Stimulated activated naive CD8-positive, alpha-beta T cell treated with anti-CD3 and anti-CD28 coated beads, Interleukin-15, Interleukin-2, amounts not matched to agents 100 ng/mL and 50 ng/mL, for 24 hours (primary cell): ENCODE measurements around the gene PVALEF.

Source experiments
- H3K27ac Mint-ChIP-seq: one replicate; pipeline ENCODE4 v1.8.0; 2021; ENCODE audit warnings: mild to moderate bottlenecking, mixed read lengths
- H3K27me3 Mint-ChIP-seq: one replicate; pipeline ENCODE4 v1.8.0; 2021; ENCODE audit warnings: mixed read lengths
- H3K36me3 Mint-ChIP-seq: one replicate; pipeline ENCODE4 v1.8.0; 2021; ENCODE audit warnings: low read depth, mixed read lengths
- H3K4me1 Mint-ChIP-seq: one replicate; pipeline ENCODE4 v1.8.0; 2021; ENCODE audit warnings: low read depth, mixed read lengths
- H3K4me3 Mint-ChIP-seq: one replicate; pipeline ENCODE4 v1.8.0; 2021; ENCODE audit warnings: mild to moderate bottlenecking, mixed read lengths
- H3K9me3 Mint-ChIP-seq: one replicate; pipeline ENCODE4 v1.8.0; 2021; ENCODE audit warnings: mixed read lengths

Gene PVALEF

GRCh38 chr17:81125573-81126081, 39.7 kb upstream of the PVALEF start:
- no peaks in the 10 kb centered on the region for H3K9me3 Mint-ChIP-seq
- no peaks in the 10 kb centered on the region for H3K4me1 Mint-ChIP-seq
- no peak overlapping the region for H3K4me3 Mint-ChIP-seq
- no peak overlapping the region for H3K27ac Mint-ChIP-seq
- H3K27me3 Mint-ChIP-seq: no peaks in the 10 kb centered on the region
- no peaks in the 10 kb centered on the region for H3K36me3 Mint-ChIP-seq

DNA sequence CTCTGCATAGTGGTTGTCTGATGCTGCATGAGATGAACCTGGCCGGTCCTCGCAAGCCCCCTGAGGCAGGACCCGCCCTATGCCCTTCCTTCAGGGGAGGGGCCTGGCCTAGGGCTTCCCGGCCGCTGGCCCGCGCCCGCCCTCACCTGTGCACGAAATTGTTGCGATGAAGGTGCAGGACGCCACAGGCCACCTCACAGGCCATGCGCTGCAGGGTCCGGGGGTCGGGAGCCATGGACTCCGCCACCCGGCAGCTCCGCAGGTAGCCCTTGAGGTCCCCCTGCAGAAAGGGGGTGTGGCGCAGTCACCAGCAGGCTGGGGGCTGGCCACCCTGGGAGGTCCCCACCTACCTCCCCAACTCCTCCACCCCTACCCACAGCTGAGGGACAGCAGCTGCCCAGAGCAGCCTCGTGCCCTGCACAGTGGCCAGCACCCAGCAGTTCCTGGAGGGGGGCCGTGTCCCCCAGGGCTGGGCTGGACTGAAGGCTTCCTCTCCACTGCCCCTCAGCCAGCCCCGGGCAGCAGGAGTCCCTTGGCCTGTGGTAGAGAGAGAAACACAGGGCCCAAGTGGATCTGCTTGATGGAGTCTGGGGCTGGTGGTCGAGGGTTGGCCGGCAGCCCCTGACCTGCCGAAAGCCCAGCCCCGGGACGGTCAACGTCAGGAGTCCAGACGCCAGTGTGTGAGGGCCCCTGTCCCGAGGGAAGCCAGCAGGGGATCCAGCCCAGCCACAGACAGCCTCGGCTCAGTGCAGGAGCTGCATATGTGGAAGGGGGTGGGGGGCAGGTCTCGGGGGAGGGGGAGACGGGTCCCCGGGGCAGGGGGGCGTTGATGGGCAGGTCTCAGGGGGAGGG, 38.8 kb upstream of the PVALEF start:
- no peak overlapping the region for H3K27ac Mint-ChIP-seq
- H3K27me3 Mint-ChIP-seq: no peaks in the 10 kb centered on the region
- H3K4me3 Mint-ChIP-seq: no peak overlapping the region
- no peaks in the 10 kb centered on the region for H3K4me1 Mint-ChIP-seq
- no peaks in the 10 kb centered on the region for H3K36me3 Mint-ChIP-seq
- H3K9me3 Mint-ChIP-seq: no peaks in the 10 kb centered on the region

- Mint-ChIP-seq H3K4me3 (no peak overlapping the region), H3K27ac (no peak overlapping the region), H3K36me3 (no peaks in the 10 kb centered on the region), H3K9me3 (no peaks in the 10 kb centered on the region), H3K4me1 (no peaks in the 10 kb centered on the region), H3K27me3 (no peaks in the 10 kb centered on the region)
Observed at GRCh38 chr17:81127133-81127455, 38.2 kb upstream of the PVALEF start.

- Mint-ChIP-seq H3K4me1 (no peaks in the 10 kb centered on the region), H3K4me3 (no peak overlapping the region), H3K36me3 (no peaks in the 10 kb centered on the region), H3K9me3 (no peaks in the 10 kb centered on the region), H3K27me3 (no peaks in the 10 kb centered on the region), H3K27ac (no peak overlapping the region)
Observed at GRCh38 chr17:81127526-81128177, 37.7 kb upstream of the PVALEF start.

DNA sequence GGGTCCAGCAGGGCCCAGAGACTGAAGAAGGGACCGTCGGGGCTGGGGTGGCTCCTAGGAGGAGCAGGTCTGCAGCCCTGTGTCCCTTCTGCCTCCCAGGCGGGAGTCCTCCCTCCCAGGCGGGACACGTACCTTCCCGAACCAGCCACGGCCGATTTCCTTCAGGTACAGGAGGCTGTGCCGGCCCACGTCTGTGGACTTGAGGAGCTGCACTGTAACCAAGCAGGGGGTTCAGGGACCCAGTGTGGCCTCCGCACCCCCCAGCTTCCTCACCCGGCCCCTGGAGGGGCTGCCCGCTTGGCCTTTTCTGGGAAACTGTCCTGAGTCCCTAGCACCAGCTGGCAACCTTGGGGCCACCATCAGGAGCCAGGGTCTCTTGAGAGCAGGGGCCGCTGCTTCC, 37.0 kb upstream of the PVALEF start:
- Mint-ChIP-seq H3K27me3 (no peaks in the 10 kb centered on the region), H3K36me3 (no peaks in the 10 kb centered on the region), H3K4me3 (no peak overlapping the region), H3K4me1 (no peaks in the 10 kb centered on the region), H3K27ac (no peak overlapping the region), H3K9me3 (no peaks in the 10 kb centered on the region)

GRCh38 chr17:81128774-81129173, 36.5 kb upstream of the PVALEF start:
- Mint-ChIP-seq H3K4me1 (no peaks in the 10 kb centered on the region), H3K4me3 (no peak overlapping the region), H3K36me3 (no peaks in the 10 kb centered on the region), H3K27ac (no peak overlapping the region), H3K27me3 (no peaks in the 10 kb centered on the region), H3K9me3 (no peaks in the 10 kb centered on the region)

DNA sequence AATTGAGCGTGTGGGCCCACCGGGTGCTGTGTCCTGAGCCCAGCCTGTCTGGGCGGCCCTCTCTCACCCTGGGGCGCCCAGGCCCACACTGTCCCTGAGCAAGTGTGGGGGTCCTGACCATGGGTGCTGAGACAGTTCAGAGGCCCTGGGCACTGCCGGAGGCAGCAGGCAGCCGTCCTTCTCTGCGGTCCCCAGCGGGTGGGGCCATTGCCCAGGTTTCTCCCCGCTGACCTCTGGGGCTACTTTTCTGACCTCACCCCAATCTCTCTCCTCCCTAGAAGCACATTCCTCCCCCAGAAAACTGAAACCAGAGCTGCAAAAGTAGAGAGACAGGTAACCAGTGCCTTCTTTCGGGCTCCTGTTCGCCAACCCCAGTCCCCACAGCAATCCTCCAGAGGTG, 36.0 kb upstream of the PVALEF start:
- Mint-ChIP-seq H3K27me3 (no peaks in the 10 kb centered on the region), H3K4me3 (no peak overlapping the region), H3K27ac (no peak overlapping the region)

DNA sequence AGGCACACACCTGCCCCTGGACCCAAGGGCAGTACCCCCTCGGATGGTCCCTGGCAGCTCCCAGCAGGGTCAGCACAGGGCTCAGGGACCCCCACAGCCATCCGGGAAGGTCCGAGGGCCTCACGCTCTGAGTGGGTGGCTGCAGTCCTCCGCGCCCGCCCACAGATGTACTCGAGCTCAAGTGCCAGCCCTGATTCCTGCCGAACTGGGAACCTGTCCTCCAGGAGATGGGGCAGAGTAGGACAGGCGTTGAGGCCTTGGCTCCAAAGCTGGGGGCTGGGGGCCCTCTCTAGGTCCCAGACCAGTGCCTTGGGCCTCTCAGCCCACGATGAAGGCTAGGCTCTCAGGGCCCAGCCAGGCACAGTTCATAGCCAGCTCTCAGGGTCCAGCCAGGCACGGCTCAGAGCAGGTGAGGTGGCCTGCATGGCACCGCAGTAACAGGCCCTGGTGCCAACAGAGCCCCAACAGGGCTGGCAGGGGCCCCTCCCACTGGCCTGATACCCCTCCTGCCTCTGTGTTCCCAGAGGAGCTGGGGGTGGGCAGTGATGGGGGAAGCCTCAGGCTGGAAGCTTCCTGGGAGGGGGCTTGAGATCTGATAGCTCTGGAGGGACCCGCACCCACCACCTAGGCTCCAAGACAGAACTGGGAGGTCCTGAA, 35.5 kb upstream of the PVALEF start:
- H3K36me3 Mint-ChIP-seq: no peaks in the 10 kb centered on the region
- H3K9me3 Mint-ChIP-seq: no peaks in the 10 kb centered on the region
- H3K4me1 Mint-ChIP-seq: no peaks in the 10 kb centered on the region
- H3K27me3 Mint-ChIP-seq: no peaks in the 10 kb centered on the region
- H3K27ac Mint-ChIP-seq: no peak overlapping the region
- no peak overlapping the region for H3K4me3 Mint-ChIP-seq

More for the DNA sequence above, 36.0 kb upstream of the PVALEF start:
- Mint-ChIP-seq H3K4me1 (no peaks in the 10 kb centered on the region), H3K36me3 (no peaks in the 10 kb centered on the region), H3K9me3 (no peaks in the 10 kb centered on the region)

DNA sequence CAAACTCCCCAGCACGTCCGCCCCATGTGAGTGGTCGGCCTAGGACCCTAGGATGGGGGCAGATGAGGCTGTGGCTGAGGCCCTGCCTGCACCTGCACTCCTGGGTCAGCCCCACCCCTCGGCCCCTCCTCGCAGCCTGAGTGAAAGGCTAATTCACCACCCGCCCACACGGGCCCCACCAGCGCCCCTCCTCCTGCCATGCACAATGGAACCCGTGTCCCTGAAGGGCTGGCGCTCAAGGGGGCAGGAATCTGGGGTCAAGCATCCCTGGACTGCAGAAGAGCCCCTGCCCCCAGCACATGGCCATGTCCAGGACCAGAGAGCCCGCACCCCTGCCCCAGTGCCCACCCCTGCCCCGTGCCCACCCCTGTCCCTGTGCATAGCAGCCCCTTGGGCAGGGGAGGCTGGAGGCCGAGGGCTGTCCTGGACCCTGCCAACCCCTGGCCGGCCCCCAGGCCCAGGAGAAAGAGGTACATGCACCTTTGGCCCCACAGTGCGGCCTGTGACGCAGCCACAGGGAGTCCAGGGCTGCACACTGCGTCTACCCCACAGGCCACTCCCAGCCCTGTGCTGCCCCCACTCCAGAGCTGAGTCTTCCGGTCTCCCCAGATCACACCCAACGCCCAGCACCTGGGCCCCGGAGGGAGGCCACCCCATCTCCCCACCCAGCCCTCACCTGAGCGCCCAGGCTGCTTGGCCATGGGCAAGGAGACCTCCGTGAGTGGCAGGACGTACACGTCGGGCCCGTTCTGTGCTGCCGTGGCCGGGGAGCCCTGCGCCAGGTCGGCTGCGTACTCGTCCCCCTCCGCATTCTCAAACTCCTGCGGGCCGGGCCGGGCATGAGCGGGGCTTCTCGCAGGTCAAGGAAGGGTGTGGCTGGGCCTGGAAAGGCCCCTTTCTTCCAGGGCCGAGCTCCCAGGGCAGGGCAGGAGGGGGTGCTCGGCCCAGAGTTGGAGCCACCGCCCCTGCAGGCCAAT, 34.6 kb upstream of the PVALEF start:
- H3K27ac Mint-ChIP-seq: no peak overlapping the region
- H3K9me3 Mint-ChIP-seq: no peaks in the 10 kb centered on the region
- no peaks in the 10 kb centered on the region for H3K36me3 Mint-ChIP-seq
- no peak overlapping the region for H3K4me3 Mint-ChIP-seq
- H3K4me1 Mint-ChIP-seq: no peaks in the 10 kb centered on the region
- no peaks in the 10 kb centered on the region for H3K27me3 Mint-ChIP-seq

DNA sequence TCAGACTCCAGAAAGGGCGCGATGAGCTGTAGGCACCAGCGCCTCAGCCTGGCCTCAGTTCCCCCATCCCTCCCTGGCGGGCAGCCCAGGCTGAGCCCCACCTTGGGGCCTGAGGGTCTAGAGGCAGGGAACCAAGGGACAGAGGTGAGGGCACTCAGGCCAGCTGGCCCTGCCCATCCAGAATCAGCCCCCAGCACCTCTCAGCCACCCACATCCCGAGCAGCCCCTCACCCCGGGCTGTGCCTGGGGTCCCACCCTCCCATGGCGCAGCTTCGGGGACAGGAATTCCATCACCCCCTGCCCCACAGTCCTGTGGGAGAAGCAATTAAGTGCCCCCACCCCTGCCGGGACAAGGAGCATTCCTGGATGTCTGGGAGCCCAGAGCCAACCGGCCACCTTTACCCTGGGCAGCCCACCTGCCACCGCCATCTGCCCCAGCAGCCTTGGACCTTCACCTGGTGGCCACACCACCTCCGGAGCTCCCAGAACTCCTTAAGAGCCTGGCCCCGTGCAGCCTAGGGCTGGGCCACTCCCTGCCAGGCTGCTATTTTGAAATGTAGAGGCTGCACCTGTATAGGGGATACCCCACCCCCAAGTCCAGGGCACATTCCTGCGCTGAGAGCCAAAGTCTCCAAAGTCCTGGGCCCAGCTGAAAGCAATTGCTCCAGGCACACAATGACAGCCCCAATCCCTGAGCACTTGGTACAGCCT, 33.7 kb upstream of the PVALEF start:
- Mint-ChIP-seq H3K36me3 (no peaks in the 10 kb centered on the region), H3K4me3 (no peak overlapping the region), H3K9me3 (no peaks in the 10 kb centered on the region), H3K27ac (no peak overlapping the region), H3K27me3 (no peaks in the 10 kb centered on the region), H3K4me1 (no peaks in the 10 kb centered on the region)

DNA sequence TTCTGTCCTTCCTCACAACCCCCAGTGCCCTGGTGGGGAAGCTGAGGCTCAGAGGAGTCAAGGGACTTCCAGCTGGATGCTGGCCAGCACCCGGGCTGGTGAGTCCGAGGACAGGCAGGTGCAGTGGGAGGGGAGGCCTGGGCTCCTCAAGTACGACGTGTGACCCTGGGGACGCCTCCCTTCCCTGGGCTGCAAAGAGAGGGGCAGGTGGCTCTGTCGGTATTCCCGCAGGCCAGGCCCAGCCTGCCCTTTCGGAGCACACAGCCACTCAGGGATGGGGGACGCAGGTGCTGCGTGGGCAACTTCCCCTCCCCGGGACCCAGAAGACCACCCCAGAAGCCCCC, 33.1 kb upstream of the PVALEF start:
- H3K27ac Mint-ChIP-seq: no peak overlapping the region
- H3K27me3 Mint-ChIP-seq: no peaks in the 10 kb centered on the region
- no peaks in the 10 kb centered on the region for H3K36me3 Mint-ChIP-seq
- H3K4me1 Mint-ChIP-seq: no peaks in the 10 kb centered on the region
- no peaks in the 10 kb centered on the region for H3K9me3 Mint-ChIP-seq
- H3K4me3 Mint-ChIP-seq: no peak overlapping the region

GRCh38 chr17:81132770-81133723, 32.3 kb upstream of the PVALEF start:
- Mint-ChIP-seq H3K36me3 (no peaks in the 10 kb centered on the region), H3K9me3 (peaks cover 7% of the 10 kb centered on the region), H3K27ac (no peak overlapping the region), H3K4me3 (no peak overlapping the region), H3K27me3 (no peaks in the 10 kb centered on the region), H3K4me1 (no peaks in the 10 kb centered on the region)

- Mint-ChIP-seq H3K4me1 (peaks cover 3% of the 10 kb centered on the region), H3K27ac (no peak overlapping the region), H3K36me3 (no peaks in the 10 kb centered on the region), H3K27me3 (no peaks in the 10 kb centered on the region), H3K4me3 (no peak overlapping the region), H3K9me3 (peaks cover 14% of the 10 kb centered on the region)
Observed at GRCh38 chr17:81134064-81134781, 31.1 kb upstream of the PVALEF start.
